GM12872 (cell line): ENCODE results near the gene FABP6.

ENCODE experiments used
- CTCF ChIP-seq: IDR thresholded peaks from 3 replicates; pipeline ENCODE4 v1.5.1; 2011; ENCODE audit warnings: low read depth, mild to moderate bottlenecking, low read length, moderate library complexity; ENCODE audit not compliant: insufficient read depth

The FABP6 gene

GRCh38 chr5:160209917-160210316, 19.4 kb upstream of the FABP6 start:
- no peak for TF ChIP-seq CTCF

- TF ChIP-seq CTCF, result no peak
These were observed 18.7 kb upstream of the FABP6 start for GRCh38 chr5:160210606-160211005.

- TF ChIP-seq CTCF, result no peak
These were observed 18.0 kb upstream of the FABP6 start for GRCh38 chr5:160211352-160211751.

GRCh38 chr5:160213537-160213936, 15.8 kb upstream of the FABP6 start:
- TF ChIP-seq CTCF, result no peak

- no peak for TF ChIP-seq CTCF
These were observed 9.9 kb upstream of the FABP6 start for GRCh38 chr5:160219356-160219755.

- no peak for TF ChIP-seq CTCF
These were observed 8.2 kb upstream of the FABP6 start for GRCh38 chr5:160221082-160221481.

- no peak for TF ChIP-seq CTCF
These were observed 2.3 kb upstream of the FABP6 start for GRCh38 chr5:160227012-160227411.
